ENCODE data around the gene COL19A1.
A peak's percentile ranks its signal among the peaks of the same experiment; 100 is the strongest.

The COL19A1 gene

GRCh38 chr6:70176842-70177550 is 310.6 kb downstream of the COL19A1 start:
- no peak for DNase-seq

- no peak for DNase-seq
Measured at GRCh38 chr6:70180183-70180900, 314.0 kb downstream of the COL19A1 start.

- no peak for DNase-seq
Measured at GRCh38 chr6:70180901-70181599, 314.7 kb downstream of the COL19A1 start.

GRCh38 chr6:70183538-70183937 is 317.2 kb downstream of the COL19A1 start:
- DNase-seq = no peak

- no peak for DNase-seq
Measured at GRCh38 chr6:70184723-70185122, 318.4 kb downstream of the COL19A1 start.

GRCh38 chr6:70186461-70186860 is 320.1 kb downstream of the COL19A1 start:
- no peak for DNase-seq

- DNase-seq = no peak
Measured at GRCh38 chr6:70188202-70188601, 321.8 kb downstream of the COL19A1 start.

GRCh38 chr6:70194421-70194820 is 328.1 kb downstream of the COL19A1 start:
- no peak for DNase-seq

GRCh38 chr6:70196531-70196930 is 330.2 kb downstream of the COL19A1 start:
- no peak for DNase-seq

- no peak for DNase-seq
Measured at GRCh38 chr6:70198785-70199184, 332.4 kb downstream of the COL19A1 start.

GRCh38 chr6:70208235-70208790 is 342.0 kb downstream of the COL19A1 start:
- DNase-seq = no peak

- DNase-seq = no peak
Measured at GRCh38 chr6:70210462-70210861, 344.1 kb downstream of the COL19A1 start.

GRCh38 chr6:70215460-70216108 is 349.2 kb downstream of the COL19A1 start:
- DNase-seq = no peak

GRCh38 chr6:70216767-70217166 is 350.4 kb downstream of the COL19A1 start:
- DNase-seq = no peak

GRCh38 chr6:70219943-70220613 is 353.7 kb downstream of the COL19A1 start:
- DNase-seq = no peak

- DNase-seq = peak in 1 of 2 donors; percentile 44
Measured at GRCh38 chr6:70221025-70221714, 354.8 kb downstream of the COL19A1 start.

GRCh38 chr6:70221715-70222438 is 355.5 kb downstream of the COL19A1 start:
- no peak for DNase-seq

GRCh38 chr6:70222439-70222749 is 356.0 kb downstream of the COL19A1 start:
- no peak for DNase-seq

- peak; percentile 18 to 28 for DNase-seq
Measured at GRCh38 chr6:70225055-70225454, 358.7 kb downstream of the COL19A1 start.

- DNase-seq = no peak
Measured at GRCh38 chr6:70231311-70231710, 365.0 kb downstream of the COL19A1 start.

GRCh38 chr6:70234561-70235236 is 368.3 kb downstream of the COL19A1 start:
- DNase-seq = no peak

Data from hippocampal formation (tissue), 2 donors.